ENCODE data around the gene MED29.

MED29 gene

GRCh38 chr19:39412100-39412866, 21.1 kb downstream of the MED29 start, which contains the start of gene PLEKHG2:
Gene PLEKHG2 (plus strand): TSS chr19:39412669. CDS start chr19:39414087, 1,418 bp downstream.
- DNase-seq, result peak; percentile 100

- DNase-seq, result no peak
These were observed 21.7 kb downstream of the MED29 start for GRCh38 chr19:39412867-39413271.

GRCh38 chr19:39413272-39413910, 22.2 kb downstream of the MED29 start:
- DNase-seq, result peak; percentile 82

DNA sequence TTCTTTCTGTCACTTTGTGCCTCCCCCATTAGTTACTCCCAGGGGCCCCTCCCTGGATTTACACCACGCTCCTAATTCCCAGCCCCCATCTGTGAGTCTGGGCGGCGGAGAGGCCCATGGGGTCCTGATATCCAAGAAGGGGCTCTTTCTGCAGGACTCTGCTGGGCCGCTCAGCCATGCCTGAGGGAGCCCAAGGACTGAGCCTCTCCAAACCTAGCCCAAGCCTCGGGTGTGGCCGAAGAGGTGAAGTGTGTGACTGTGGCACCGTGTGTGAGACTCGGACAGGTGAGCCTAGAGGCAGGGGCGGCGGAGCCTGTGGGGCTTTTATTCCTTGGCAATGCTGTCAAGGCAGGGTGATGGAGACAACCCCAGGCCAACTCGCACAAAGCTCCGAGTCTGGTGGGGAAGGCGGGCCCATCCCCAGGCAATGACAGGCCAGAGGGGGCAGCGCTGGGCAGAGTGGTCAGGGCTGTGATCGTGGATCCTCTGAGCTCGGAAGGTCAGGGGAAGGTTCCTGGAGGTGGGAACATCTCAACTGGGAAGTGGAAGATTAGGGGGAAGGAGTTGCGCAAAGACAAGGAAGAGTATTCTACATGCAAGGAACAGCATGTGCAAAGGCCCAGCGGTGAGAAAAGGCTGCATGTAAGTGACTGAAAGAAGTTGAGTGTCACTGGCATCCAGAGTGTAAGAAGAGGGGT, 22.9 kb downstream of the MED29 start:
- DNase-seq, result peak; percentile 50

GRCh38 chr19:39415111-39416046, 24.2 kb downstream of the MED29 start:
- no peak for DNase-seq

- no peak for DNase-seq
These were observed 25.3 kb downstream of the MED29 start for GRCh38 chr19:39416152-39417120.

- DNase-seq, result no peak
These were observed 26.4 kb downstream of the MED29 start for GRCh38 chr19:39417463-39418181.

DNA sequence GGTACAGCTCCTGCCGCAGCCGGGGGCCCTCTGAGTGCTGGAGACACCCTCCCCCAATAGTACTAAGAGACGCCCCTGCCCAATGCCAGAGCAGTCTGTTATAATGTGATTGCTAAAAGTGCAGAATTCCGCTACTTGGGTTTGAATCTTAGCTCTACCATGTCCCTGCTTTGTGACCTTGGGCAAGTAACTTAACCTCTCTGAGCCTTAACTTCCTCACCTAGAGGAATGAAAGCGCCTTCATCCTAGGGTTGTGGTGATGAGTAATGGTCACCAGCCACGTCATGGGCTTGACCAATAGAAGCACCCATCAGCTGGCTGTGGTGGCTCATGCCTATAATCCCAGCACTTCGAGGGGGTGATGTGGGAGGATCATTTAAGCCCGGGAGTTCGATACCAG, 27.8 kb downstream of the MED29 start:
- DNase-seq, result no peak

- no peak for DNase-seq
These were observed 29.6 kb downstream of the MED29 start for GRCh38 chr19:39420769-39421168.

- no peak for DNase-seq
These were observed 30.8 kb downstream of the MED29 start for GRCh38 chr19:39422020-39422419.

GRCh38 chr19:39423258-39424086, 32.3 kb downstream of the MED29 start:
- no peak for DNase-seq

DNA sequence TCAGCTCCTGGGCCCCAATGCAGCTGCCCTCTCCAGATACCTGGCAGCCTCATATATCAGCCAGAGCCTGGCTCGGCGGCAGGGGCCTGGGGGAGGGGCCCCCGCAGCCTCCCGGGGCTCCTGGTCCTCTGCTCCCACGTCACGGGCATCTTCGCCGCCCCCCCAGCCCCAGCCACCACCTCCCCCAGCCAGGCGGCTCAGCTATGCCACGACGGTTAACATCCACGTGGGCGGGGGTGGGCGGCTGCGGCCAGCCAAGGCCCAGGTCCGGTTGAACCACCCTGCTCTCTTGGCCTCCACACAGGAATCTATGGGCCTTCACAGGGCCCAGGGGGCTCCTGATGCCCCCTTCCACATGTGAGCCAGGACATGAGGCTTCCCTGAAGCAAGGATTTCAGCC, 33.8 kb downstream of the MED29 start:
- no peak for DNase-seq

DNA sequence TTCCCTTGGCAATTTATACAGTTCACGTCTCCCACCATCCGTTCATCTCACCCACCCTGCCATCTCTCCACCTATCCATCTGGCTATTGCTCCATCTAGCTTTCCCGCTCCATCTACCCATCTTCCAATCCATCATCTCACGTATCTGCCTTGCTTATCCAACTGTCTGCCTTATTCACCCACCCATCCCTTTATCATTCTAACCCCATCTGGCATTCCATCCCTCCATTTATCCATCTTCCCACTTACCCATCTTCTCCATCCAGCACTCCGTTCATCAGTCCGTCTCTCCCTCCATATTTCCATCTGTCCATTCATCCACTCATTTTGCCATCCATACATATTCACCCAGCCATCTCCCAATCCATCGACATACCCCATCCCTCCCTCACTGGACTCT, 34.6 kb downstream of the MED29 start:
- no peak for DNase-seq

- DNase-seq, result no peak
These were observed 35.0 kb downstream of the MED29 start for GRCh38 chr19:39426170-39426569.

DNA sequence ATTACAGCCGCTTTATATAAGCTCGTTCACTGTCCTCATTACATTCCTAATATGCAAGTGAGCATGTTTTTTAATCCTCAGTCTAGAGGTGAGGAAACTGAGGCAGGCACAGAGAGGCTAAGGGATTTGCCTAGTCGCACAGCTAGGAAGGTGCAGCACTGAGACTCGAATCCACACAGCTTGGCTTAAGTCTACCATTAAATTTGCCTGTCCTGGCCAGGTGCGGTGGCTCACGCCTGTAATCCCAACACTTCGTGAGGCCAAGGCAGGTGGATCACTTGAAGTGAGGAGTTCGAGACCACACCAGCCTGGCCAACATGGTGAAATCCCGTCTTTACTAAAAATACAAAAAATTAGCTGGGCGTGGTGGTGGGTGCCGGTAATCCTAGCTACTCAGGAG, 36.5 kb downstream of the MED29 start:
- DNase-seq, result no peak

- no peak for DNase-seq
These were observed 37.3 kb downstream of the MED29 start for GRCh38 chr19:39428283-39429112.

- DNase-seq, result no peak
These were observed 39.8 kb downstream of the MED29 start for GRCh38 chr19:39430675-39431593.

DNA sequence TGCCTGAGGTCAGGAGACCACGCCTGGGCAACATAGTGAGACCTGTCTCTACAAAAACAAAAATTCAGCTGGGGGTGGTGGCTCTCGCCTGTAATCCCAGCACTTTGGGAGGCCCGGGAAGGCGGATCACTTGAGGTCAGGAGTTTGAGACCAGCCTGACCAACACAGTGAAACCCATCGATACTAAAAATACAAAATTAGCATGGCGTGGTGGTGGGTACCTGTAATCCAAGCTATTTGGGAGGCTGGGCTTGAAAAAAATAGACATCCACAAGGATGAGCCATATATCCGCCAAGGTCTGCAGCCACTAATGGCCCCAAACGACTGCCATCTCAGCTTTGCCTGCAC, 41.5 kb downstream of the MED29 start:
- no peak for DNase-seq
